K562 (cell line): ENCODE measurements around the gene PIP5K1B.

Source experiments
- ATF7 ChIP-seq: fragments of 450-650 bp; IDR thresholded peaks from 2 replicates; pipeline ENCODE4 v1.7.1; 2014; ENCODE audit warnings: mild to moderate bottlenecking, moderate library complexity
- TF ChIP-seq, protein P1 (sequence below): sonication (generic); formaldehyde crosslinking; IDR thresholded peaks from 2 replicates; pipeline ENCODE4 v1.8.1; 2022; ENCODE audit warnings: missing genetic modification reagents

DNA sequence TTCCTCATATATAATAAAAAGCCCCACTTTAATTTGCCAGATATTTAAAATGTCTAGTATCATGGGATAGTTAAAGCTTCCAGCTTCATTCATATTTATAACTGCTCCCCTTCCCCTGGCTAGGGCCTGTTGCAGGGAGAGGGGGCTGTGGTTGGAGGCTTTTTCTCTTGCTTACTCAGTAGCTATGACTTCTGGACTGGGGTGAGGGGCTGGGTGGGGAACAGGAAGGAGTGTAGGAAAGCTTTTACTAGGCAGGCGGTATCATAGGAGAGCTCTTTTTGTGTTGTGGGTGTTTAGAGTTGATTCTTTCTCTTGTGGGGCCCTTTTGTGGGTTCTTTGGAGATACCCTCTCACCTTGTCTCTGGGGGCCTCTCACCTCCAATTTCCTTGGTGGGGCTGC is 39.4 kb downstream of the PIP5K1B start:
- TF ChIP-seq, protein P1, sequence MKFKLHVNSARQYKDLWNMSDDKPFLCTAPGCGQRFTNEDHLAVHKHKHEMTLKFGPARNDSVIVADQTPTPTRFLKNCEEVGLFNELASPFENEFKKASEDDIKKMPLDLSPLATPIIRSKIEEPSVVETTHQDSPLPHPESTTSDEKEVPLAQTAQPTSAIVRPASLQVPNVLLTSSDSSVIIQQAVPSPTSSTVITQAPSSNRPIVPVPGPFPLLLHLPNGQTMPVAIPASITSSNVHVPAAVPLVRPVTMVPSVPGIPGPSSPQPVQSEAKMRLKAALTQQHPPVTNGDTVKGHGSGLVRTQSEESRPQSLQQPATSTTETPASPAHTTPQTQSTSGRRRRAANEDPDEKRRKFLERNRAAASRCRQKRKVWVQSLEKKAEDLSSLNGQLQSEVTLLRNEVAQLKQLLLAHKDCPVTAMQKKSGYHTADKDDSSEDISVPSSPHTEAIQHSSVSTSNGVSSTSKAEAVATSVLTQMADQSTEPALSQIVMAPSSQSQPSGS (CRISPR knock-in tag), result no peak
- TF ChIP-seq ATF7, result no peak
